ENCODE results near the gene GALNS. TPM values are rescaled to one million over a fixed set of nuclear protein-coding genes. Genes with fewer than 3 reads are reported as not detected.

Gene GALNS
- total and polyA plus RNA-seq, 2 donors (not counting 3 experiments of a cell fraction or from before 2014, with no cell fraction given) = 21.8 to 40.2 TPM

GRCh38 chr16:88900662-88901052, 43.9 kb upstream of the GALNS start:
- DNase-seq (ENCODE audit: low read depth, low spot score) = no peak
- dilution Hi-C loops (cut with MboI; ENCODE audit: extremely low pct_ligation_motif_present, low sequenced_read_pairs) (no loop called here), intact Hi-C loops (cut with micrococcal nuclease) (no loop called here)
- Histone ChIP-seq H3K27ac (ENCODE audit: insufficient read depth, low read depth, low read length) (no peak overlapping the region), H3K9me1 (replicated peaks; ENCODE audit: control insufficient read depth, extremely low read depth, insufficient read depth, low read length) (no peaks in the 10 kb centered on the region), H3K4me3 (replicated peaks in 1 of 3; ENCODE audit: insufficient read depth in 1 of 3, low read depth in 1 of 3, low read length in 3 of 3) (no peak overlapping the region), H3K79me2 (ENCODE audit: control insufficient read depth, insufficient read depth, low read length) (no peaks in the 10 kb centered on the region), H3K4me2 (ENCODE audit: insufficient read depth, low read length) (no peak overlapping the region), H4K20me1 (replicated peaks; ENCODE audit: control insufficient read depth, extremely low read depth, insufficient read depth, low read length) (no peaks in the 10 kb centered on the region), H3K36me3 (ENCODE audit: control insufficient read depth in 2 of 2, extremely low read depth in 1 of 2, insufficient read depth in 2 of 2, low read length in 2 of 2) (no peaks in the 10 kb centered on the region), H3K4me1 (ENCODE audit: control insufficient read depth, extremely low read depth, insufficient read depth, low read length) (no peaks in the 10 kb centered on the region), H3K27me3 (ENCODE audit: control insufficient read depth in 2 of 2, insufficient read depth in 2 of 2, low read length in 2 of 2) (no peaks in the 10 kb centered on the region), H2AFZ (ENCODE audit: low read depth, low read length) (no peak overlapping the region), H3K9me3 (replicated peaks; ENCODE audit: control insufficient read depth, insufficient read depth, low read length) (no peaks in the 10 kb centered on the region), H3K9ac (replicated peaks; ENCODE audit: extremely low read depth, insufficient read depth, low read length) (no peak overlapping the region)
- POLR2A ChIA-PET = no interaction called here
- no peak for FAIRE-seq
- BruUV-seq (replicated peaks) = no TSS peak
- no peak for TF ChIP-seq FOS (IDR thresholded peaks at IDR 0.05; ENCODE audit: borderline replicate concordance, insufficient read depth, low read length)
- TF ChIP-seq POLR2AphosphoS5 (IDR thresholded peaks at IDR 0.05; ENCODE audit: insufficient read depth, low read depth, low read length) = no peak
- TF ChIP-seq MAX (IDR thresholded peaks at IDR 0.05; ENCODE audit: insufficient read depth, insufficient read length) = no peak
- CTCF ChIA-PET = no interaction called here

GRCh38 chr16:88899901-88900661, 43.3 kb upstream of the GALNS start:
- Histone ChIP-seq H3K27me3 (ENCODE audit: control insufficient read depth in 2 of 2, insufficient read depth in 2 of 2, low read length in 2 of 2) (no peaks in the 10 kb centered on the region), H4K20me1 (replicated peaks; ENCODE audit: control insufficient read depth, extremely low read depth, insufficient read depth, low read length) (no peaks in the 10 kb centered on the region), H3K4me1 (ENCODE audit: control insufficient read depth, extremely low read depth, insufficient read depth, low read length) (no peaks in the 10 kb centered on the region), H3K4me3 (replicated peaks in 1 of 3; ENCODE audit: insufficient read depth in 1 of 3, low read depth in 1 of 3, low read length in 3 of 3) (no peak overlapping the region), H3K79me2 (ENCODE audit: control insufficient read depth, insufficient read depth, low read length) (no peaks in the 10 kb centered on the region), H3K4me2 (ENCODE audit: insufficient read depth, low read length) (no peak overlapping the region), H2AFZ (ENCODE audit: low read depth, low read length) (no peak overlapping the region), H3K9me3 (replicated peaks; ENCODE audit: control insufficient read depth, insufficient read depth, low read length) (no peaks in the 10 kb centered on the region), H3K9me1 (replicated peaks; ENCODE audit: control insufficient read depth, extremely low read depth, insufficient read depth, low read length) (no peaks in the 10 kb centered on the region), H3K9ac (replicated peaks; ENCODE audit: extremely low read depth, insufficient read depth, low read length) (no peak overlapping the region), H3K27ac (ENCODE audit: insufficient read depth, low read depth, low read length) (no peak overlapping the region), H3K36me3 (ENCODE audit: control insufficient read depth in 2 of 2, extremely low read depth in 1 of 2, insufficient read depth in 2 of 2, low read length in 2 of 2) (no peaks in the 10 kb centered on the region)
- ChIA-PET CTCF (no interaction called here), POLR2A (no interaction called here)
- DNase-seq (ENCODE audit: low read depth, low spot score) = no peak
- intact Hi-C loops (cut with micrococcal nuclease) (no loop called here), dilution Hi-C loops (cut with MboI; ENCODE audit: extremely low pct_ligation_motif_present, low sequenced_read_pairs) (no loop called here)
- FAIRE-seq = no peak
- BruUV-seq (replicated peaks) = no TSS peak
- TF ChIP-seq POLR2AphosphoS5 (IDR thresholded peaks at IDR 0.05; ENCODE audit: insufficient read depth, low read depth, low read length) = no peak
- no peak for TF ChIP-seq FOS (IDR thresholded peaks at IDR 0.05; ENCODE audit: borderline replicate concordance, insufficient read depth, low read length)
- no peak for TF ChIP-seq POLR2A (IDR thresholded peaks at IDR 0.05; ENCODE audit: low read depth, low read length)
- no peak for TF ChIP-seq CTCF (IDR thresholded peaks at IDR 0.05; ENCODE audit: extremely low read depth in 1 of 2, insufficient read depth in 1 of 2, low read depth in 1 of 2, low read length in 2 of 2)
- no peak for TF ChIP-seq MAX (IDR thresholded peaks at IDR 0.05; ENCODE audit: insufficient read depth, insufficient read length)
- TF ChIP-seq JUN (IDR thresholded peaks at IDR 0.05; ENCODE audit: borderline replicate concordance, insufficient read depth, insufficient read length, low read depth) = no peak
- no peak for TF ChIP-seq GATA2 (IDR thresholded peaks at IDR 0.05; ENCODE audit: insufficient read depth, insufficient read length, low read depth, low read length)
- no peak for TF ChIP-seq MYC (IDR thresholded peaks at IDR 0.05; ENCODE audit: low read depth, low read length)
- TF ChIP-seq EZH2 (IDR thresholded peaks at IDR 0.05; ENCODE audit: borderline replicate concordance, low read depth, low read length, severe bottlenecking) = no peak
